Measurements from ENCODE around the gene RPGRIP1L.
"Not testable (repeated sequence)": the region's sequence is repeated elsewhere in the genome, so short reads cannot be mapped to it uniquely, and the experiment has no call there.

The RPGRIP1L gene

DNA sequence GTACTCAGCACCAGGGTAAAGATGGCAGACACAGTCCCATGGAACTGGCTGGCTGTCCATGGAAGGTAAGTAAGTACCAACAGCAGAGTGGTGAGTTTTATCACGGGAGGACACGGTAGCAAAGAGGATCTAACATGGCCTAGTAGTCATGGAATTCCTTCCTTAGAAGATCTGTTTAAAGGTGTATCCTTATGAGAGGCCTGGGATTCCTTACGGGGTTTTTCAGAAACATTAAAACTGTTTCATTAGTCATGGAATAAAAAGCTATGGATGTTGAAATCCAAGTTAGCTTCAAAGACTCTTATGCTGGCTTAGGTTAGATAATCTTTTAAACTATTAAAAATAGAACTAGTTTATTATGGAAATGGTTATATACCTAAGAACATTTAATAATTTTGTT, 7.7 kb upstream of the RPGRIP1L start:
- DNase-seq = no peak

DNA sequence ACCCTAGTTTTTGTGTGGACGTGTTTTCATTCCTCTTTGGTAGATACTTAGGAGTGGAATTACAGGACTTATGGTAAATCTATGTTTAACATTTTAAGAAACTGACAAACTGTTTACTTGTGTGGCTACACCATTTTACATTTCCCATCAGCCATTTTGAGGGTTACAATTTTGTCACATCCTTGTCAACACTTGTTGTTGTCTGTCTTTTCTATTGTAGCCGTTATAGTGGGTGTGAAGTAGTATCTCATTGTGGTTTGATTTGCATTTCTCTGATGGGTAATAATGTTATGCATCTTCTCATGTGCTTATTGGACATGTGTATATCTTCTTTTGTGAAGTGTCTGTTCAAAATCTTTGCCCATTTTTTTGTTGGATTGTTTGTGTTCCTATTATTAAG, 4.8 kb upstream of the RPGRIP1L start:
- DNase-seq = no peak

DNA sequence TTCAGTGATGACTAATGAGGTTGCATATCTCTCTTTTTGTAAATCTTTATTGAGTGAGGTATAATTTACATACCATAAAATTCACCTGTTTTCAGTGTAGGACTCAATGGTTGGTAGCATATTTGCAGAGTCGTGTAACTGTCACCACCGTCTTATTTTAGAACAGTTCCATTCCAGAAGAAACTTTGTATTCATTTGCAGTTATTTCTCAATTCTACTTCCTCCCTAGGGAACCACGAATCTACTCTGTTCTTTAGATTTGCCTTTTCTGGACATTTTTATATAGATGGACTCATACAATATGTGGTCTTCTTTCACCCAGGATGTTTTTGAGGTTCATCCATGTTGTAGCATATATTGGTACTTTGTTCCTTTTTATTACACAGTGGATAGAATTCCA, 4.0 kb upstream of the RPGRIP1L start:
- DNase-seq = no peak

DNA sequence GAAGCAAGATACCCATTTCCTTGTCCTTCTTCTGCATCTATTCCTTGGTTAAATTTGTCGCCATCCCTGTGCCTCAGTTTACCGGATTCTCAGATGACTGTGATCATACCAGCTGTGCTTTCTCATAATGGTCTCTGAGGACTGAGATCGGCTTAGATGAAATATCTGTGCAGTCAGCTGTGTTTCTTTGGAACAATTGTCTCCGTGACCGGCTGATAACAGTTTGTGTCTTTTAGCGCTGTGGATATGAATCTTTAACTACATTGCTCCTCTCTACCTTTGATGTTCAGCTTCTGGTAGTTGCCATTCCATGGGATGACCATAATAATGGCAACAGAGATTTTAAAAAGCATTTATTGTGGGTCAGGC, 770 bp upstream of the RPGRIP1L start:
- no peak for DNase-seq

DNA sequence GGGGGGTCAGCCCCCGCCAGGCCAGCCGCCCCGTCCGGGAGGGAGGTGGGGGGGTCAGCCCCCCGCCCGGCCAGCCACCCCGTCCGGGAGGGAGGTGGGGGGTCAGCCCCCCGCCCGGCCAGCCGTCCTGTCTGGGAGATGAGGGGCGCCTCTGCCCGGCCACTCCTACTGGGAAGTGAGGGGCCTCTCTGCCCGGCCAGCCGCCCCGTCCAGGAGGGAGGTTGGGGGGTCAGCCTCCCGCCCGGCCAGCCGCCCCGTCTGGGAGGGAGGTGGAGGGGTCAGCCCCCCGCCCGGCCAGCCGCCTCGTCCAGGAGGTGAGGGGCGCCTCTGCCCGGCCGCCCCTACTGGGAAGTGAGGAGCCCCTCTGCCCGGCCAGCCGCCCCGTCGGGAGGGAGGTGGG, 5.4 kb downstream of the RPGRIP1L start:
- DNase-seq = not testable (repeated sequence)

DNA sequence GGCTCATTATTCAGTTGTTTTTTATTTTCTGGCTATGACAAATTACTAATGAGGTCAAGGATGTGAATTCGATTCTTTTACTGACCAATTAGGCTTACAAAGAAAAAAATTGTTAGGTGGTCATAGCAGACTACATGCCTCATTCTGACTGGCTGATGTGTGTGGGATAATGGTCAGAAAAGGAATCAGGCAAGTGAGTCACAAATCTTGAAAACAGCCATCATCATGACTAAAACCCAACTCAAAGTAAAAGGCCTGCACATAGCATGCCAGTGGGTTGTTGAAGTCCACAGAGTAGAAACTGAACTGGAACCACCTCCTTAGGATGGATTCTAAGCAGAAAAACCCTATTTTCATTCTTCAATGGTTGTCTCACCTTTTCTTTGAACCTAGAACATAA, 8.6 kb downstream of the RPGRIP1L start:
- no peak for DNase-seq

DNA sequence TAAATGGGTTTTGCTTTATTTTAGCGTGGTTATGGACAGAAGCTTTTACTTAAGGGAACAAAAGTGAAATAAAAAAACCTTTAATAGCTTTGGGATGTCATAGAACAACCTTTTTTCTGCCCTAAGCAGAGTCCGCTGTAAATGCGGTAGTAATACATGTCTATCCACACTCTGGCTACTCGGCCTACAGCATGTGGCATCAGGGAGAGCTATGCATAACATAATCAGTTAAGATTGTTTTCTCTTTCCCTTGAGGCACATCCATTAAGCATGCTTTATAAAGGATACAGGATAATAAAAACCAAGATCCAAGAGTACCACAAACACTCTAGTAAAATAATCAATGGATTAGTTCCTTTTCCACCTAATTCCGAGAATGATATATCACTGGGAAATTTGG, 10.3 kb downstream of the RPGRIP1L start:
- no peak for DNase-seq

DNA sequence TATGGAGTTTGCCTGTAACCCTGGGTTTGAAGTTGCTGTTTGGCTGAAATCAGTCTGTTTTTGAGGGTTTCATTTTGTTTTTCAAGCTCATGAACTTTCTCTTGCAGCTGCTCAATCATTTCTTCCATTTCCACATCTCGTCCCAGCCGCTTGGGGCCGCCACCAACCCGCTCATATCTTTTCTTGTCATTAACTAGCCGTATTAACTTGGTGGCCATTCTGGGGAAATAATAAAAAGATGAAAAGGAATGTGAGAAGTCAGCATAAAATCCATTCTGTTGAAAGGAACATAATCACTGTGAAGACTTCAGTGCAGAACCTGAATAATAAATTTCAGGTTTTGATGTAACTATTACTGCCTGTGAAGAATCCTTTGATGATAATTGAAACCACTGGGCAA, 11.5 kb downstream of the RPGRIP1L start:
- no peak for DNase-seq

DNA sequence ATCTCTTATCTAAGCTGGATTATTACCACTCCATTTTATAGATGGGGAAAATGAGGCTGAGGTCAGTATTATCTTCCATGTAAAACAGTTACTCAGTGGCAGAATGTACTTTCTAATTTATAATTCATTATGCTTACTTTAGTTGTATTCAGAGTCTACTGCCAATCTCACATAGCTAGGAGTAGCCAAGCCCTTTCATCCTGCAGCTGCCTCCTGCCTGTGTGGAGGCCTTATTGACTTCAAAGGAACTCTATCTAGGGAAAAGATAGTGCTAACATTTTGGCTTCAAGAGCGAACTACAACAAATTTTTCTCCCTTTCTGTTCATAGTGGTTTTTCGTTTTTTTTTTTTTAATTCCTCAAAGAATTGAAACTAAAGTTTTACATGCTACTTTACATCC, 12.9 kb downstream of the RPGRIP1L start:
- DNase-seq = no peak

DNA sequence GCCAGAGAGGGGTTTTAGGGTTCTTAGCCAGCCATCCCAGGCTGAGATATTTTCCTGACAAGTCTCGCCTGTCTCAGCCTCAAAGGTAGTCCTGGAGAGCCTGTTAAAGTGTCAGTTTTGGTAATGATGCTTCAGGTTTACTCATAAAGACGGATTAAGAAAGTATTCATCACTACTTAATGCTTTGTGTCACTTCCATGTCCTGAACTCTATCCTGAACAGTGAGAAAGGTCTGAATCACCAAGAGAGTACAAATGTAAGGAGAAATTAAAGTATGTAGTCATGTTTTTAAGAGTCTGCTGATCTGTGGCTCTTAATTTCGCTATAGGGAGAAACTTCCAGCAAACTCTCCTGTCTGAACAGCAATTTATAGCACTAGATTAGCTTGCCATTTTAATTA, 14.0 kb downstream of the RPGRIP1L start:
- no peak for DNase-seq

DNA sequence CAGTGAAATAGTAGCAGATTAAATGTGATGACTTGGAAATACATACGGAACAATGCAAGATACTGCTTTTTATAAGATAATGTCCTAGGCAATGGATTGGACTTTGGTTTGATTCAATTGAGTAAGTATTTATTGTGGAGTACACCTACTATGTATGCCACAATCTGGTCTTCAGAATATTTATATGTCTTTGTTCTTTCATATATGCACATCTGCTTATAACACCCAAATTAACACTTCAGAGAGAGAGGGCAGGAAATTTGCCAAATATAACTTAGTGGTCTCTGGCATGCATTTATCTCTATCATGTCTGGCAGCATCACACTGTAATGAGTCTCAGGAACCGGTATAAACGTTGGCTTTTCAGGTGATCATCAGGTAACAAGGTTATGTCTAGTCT, 16.9 kb downstream of the RPGRIP1L start:
- DNase-seq = no peak

DNA sequence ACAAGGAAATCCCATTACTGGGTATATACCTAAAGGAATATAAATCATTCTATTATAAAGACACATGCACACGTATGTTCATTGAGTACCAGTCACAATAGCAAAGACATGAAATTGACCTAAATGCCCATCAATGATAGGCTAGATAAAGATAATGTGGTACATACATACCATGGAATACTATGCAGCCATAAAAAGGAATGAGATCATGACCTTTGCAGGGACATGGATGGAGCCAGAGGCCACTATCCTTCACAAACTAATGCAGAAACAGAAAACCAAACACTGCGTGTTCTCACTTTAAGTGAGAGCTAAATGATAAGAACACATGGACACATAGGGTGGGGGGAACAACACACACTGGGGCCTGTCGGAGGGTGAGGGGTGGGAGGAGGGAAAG, 18.3 kb downstream of the RPGRIP1L start:
- not testable (repeated sequence) for DNase-seq

DNA sequence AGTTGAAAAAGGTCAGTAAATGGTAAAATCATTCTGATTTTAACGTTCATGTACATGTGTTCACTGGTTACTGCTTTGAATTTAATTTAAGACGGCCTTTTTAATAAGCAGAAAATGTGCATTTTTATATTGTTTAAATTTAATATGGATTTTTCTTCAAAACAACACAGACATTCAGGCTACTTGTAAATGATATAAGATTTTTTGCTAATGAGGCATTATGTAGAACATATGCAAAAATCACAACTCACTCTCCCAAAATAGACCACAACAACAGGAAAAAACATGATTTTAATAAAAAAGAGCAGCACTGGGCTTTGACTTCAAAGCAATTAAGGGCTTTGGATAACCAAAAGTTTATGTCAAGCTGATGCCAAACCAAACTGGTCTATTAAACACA, 22.3 kb downstream of the RPGRIP1L start:
- no peak for DNase-seq

DNA sequence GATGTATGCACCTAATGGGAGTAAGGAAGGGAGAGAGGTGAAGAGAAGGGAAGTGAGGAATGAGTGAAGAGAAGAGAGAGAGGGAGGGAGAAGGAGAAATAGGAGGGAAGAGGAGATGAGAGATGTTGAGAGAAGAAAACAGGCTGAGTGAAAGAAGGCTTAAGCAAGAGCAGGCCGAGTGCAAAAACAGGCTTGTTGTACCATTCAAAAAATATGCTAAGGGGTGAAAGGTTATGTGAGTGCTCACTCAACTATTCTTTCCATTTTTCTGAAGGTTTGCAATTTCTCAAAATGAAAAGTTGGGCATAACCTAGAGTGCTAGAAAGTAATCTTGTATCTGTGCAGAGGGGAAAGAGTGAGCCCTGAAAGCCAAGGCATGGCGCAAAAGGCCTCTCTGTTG, 22.9 kb downstream of the RPGRIP1L start:
- no peak for DNase-seq

DNA sequence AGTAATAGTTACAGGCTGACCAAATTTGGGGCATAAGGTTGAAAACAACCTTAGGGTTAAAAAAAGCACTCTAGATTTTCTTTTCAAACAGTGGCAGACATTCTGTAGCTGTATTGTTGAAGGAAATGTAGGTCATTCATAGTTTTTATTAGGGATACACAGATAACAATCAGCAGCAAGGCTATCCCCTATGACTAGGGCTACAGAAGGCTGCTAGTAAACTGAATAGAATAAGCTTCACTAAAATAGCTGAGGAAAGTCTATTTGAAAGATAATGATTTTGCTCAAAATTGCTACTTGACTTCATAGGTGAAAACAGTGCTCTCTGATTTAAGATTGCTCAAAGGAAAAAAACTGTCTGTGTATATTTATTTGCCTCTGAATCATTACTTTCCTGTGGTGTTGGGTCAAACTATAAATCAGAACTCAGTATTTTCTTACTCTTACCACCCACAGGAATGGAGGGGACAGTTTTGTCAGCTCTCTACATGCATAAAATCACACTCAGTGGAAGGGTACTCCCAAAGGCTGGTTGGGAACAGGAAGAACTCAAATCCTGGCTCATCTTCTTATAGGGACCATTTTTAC, 24.8 kb downstream of the RPGRIP1L start:
- no peak for DNase-seq

DNA sequence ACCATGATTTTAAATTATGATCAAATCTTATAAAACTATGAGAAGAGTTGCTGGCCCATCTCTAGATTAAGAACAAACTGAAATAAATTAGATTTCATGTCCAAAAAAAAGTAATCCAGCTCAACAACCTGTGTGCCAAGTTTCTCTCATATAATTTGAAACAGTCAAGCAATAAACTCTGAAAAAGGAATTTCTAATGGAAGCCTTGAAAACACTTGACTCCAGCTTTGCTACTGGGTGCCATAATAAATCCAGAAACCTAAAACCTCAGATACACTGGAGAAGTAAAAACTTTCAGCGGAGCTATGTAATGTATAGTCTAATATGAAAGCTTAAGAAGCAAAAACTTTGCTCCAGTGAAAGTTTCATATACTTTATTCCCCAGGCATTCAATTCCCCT, 25.5 kb downstream of the RPGRIP1L start:
- DNase-seq = no peak

DNA sequence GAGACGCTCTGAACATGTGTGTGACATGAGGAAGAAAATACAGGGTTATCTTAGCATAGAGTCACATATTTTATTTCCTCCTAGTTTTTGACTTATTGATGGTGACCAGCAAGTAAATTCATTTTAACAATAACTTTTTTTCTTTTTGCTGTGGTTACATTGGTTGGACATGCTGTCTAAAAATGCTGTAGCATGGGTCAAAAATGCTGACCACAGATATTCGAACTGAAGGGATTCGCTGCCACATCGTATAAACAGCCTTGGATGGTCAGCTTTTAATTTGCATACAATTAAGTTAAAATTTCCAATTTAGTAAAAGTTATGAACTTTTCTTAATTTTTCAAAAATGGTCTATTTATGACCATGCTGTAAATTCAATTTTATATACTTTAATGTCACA, 30.5 kb downstream of the RPGRIP1L start:
- no peak for DNase-seq

DNA sequence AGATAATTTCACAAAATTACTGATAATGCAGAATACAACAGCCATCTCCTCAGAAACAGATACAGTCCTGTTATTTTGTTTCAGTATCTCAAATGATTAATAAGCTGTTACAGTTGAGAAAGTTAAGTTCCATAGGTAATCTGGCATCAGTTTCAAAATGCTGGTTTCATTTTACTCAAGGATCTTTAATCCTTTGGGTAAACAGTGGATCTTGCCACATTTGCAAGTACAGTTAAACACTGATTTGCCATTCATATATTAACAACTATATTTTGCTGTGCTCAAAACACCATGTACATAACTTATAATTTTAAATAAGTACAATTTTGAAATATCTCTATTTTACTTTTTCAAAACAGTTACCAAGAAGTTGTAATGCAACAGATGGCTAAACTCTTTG, 31.2 kb downstream of the RPGRIP1L start:
- no peak for DNase-seq

DNA sequence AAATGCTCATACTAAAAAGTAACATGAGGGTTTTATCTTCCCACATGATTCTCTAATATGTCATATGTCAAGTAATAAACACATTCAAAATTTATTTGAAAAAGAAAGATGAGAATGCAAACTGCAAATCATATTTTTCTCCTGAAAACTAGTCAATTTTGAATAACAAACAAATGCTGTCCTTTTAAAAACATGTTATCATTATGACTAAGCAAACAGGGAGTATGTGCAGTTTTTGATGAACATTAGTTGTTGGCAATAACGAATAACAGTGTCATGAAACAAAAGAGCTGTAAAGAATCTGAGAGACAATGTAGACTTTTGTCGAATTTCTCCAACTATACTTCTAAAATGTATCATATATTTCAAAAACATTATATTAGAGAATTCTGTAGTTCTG, 34.8 kb downstream of the RPGRIP1L start:
- no peak for DNase-seq

DNA sequence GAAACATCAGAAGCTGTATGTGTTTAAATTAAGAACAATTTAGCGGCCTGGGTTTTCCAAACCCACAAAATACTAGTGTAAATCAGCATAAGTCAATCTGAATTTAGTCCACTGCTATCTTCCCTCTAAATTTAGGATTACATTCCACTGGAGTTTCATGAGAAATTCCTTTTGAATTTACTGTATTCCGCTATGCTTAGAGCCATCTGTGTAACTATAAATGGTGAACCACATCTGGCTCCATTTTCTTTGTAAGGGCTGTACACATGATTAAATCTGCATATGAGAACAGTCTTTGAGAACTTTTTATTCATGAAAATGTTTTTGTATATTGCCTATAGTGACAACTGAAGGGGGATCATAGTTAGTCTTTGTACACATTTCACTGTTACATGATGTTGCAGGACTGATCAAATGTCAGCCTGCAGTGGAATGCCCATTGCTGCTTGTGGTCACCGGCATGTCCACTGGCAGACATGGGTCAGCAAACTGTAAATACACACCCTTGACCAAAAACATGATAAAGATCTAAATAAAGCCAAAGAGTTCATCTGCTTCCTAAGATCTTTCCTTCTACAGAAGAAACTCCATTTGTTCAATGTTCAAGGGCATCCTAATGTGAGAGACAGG, 36.8 kb downstream of the RPGRIP1L start:
- no peak for DNase-seq

DNA sequence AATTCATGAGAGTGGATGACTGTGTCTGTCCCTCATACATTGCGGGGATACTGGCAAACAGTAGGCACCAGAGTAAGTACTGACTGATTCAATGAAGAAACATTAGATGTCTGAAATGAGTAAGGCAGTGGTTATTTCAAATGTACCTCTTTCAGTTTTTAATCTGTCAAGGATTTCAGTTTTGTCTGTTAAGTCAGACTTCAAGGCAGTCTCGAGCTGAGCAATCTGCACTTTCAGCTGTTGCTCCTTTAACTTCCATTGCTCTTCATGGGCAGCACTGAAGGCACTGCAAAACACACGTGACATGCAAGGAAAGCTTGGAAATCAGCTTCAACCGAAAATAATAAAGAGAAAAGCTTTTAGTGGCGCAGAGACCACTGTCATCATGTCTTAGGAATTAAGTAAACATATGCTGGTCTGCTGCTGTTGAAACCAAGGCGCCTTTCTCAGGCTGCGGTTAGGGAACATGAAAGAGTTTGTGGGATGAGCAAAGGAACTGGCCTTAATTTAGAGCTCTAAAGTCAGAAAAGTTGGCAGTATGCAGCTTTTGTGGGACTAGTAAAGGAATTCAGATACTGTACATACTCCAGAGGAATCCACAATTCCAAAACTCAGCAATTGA, 38.8 kb downstream of the RPGRIP1L start:
- no peak for DNase-seq

DNA sequence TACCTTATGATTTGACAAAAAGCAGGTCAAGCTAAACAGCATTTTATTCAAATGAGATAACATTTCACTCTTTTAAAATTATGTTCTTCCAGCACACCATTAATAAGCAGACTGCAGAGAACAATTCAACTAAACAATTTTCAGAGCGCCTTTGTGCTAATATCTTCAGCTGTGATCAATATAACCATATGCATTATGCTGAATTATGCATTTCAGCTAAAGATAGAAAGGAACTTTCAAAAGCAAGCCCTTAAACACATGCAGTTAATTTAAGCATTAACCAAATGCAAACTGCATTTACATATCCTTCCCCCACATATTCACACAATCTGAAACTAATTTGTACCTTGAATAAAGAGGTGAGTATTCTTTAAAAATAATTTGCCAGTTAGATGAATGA, 41.6 kb downstream of the RPGRIP1L start:
- DNase-seq = no peak

DNA sequence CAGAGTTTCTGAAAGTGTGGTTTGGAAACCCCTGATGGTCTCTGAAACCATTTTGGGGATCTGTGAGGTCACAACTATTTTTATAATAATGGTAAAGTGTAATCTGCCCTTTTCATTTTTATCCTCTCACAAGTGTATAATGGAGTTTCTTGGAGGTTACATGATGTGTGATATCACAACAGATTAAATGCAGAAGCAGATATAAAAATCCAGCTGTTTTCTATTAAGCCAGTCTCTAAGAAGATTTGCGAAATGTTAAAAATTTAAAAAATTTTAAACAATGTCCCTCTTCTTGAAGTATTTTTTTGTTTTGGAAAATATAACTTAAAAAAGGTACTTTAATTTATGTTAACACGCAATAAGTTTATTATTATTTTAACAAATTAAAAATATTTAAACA, 48.7 kb downstream of the RPGRIP1L start:
- DNase-seq = no peak

DNA sequence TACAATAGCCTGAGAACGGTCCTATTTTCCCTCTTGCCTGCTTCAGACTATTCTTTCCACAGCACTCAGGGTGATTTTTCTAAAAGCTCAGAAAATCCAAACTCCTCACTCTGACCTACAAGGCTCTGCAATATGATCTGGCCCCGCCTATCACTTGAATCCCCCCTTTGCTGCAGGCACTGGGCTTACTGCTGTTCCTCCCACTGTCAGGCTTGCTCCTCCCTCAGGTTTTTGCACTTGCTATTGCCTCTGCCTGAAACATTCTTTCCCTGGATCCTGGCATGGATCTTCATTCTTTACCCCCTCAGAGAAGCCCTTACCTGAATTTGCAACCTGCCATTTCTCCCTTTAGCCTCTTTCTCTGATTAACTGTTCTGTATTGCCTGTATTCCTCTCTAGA, 52.3 kb downstream of the RPGRIP1L start:
- DNase-seq = no peak

DNA sequence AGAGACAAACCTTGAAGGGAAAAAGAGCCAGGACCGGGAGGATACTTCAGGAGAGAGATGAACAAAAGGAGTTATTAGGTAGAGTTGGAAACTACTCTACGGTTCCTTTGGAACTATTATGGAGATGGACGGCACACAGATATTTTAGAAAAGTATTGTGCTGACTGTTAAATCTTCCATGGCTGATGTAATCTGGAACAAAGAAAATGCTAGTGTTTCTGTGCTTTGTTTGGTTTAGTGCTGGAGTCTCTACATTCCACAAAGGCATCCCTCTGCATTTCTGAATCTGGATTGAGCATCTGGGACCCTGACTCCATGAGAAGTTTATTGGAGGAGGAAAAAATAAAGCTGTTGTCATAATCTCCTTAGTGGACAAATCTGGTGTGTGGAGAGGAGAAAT, 57.2 kb downstream of the RPGRIP1L start:
- no peak for DNase-seq

Measured in SHP77 treated with DMSO at 0.1 percent for 48 hours (cell line).